CD14-positive monocyte (primary cell): ENCODE measurements around the gene F13B. TPM values are rescaled to one million over a fixed set of nuclear protein-coding genes. Genes with fewer than 3 reads are reported as not detected.
"Not testable (repeated sequence)": the region's sequence is repeated elsewhere in the genome, so short reads cannot be mapped to it uniquely, and the experiment has no call there.

ENCODE experiments used
- DNase-seq, 3 donors: peaks; one replicate each; pipeline ENCODE4 v3.0.0-alpha.2; 2011 to 2022
- H2AFZ ChIP-seq: 2 replicates; pipeline ENCODE4 v1.6.0; 2012; ENCODE audit warnings: mild to moderate bottlenecking, low read depth, low read length, inconsistent platforms; ENCODE audit not compliant: insufficient read depth, poor library complexity, severe bottlenecking
- H3K27ac ChIP-seq, 2 donors: 1 replicate in 1 of 2; 2 replicates in 1 of 2; pipeline ENCODE4 v1.5.1; 2012 to 2013; ENCODE audit warnings: low read length in 2 of 2, control low read depth in 1 of 2, inconsistent platforms in 1 of 2, low read depth in 1 of 2, mild to moderate bottlenecking in 1 of 2
- H3K27me3 ChIP-seq, 2 donors: one replicate each; pipeline versions ENCODE4 v1.6.0 to v1.6.1; 2011 to 2013; ENCODE audit warnings: low read length in 2 of 2; ENCODE audit not compliant: control insufficient read depth in 2 of 2, insufficient read depth in 2 of 2
- H3K36me3 ChIP-seq, 2 donors: replicated peaks in 1 of 2; 1 replicate in 1 of 2; 2 replicates in 1 of 2; pipeline versions ENCODE4 v1.5.1 to v1.6.1; 2012 to 2013; ENCODE audit warnings: low read length in 2 of 2, control low read depth in 1 of 2, inconsistent platforms in 1 of 2, mild to moderate bottlenecking in 1 of 2; ENCODE audit not compliant: insufficient read depth in 2 of 2, control insufficient read depth in 1 of 2
- H3K4me1 ChIP-seq, 2 donors: 1 replicate in 1 of 2; 2 replicates in 1 of 2; pipeline versions ENCODE4 v1.5.1 to v1.6.1; 2012 to 2013; ENCODE audit warnings: low read length in 2 of 2, control low read depth in 1 of 2, inconsistent platforms in 1 of 2, mild to moderate bottlenecking in 1 of 2, moderate library complexity in 1 of 2; ENCODE audit not compliant: insufficient read depth in 2 of 2, control insufficient read depth in 1 of 2
- H3K4me2 ChIP-seq: replicated peaks from 2 replicates; pipeline ENCODE3; 2012; ENCODE audit warnings: low read length, moderate library complexity, mild to moderate bottlenecking; ENCODE audit not compliant: poor library complexity, severe bottlenecking; ENCODE audit errors: extremely low read depth
- H3K4me3 ChIP-seq, 3 experiments: fragments of 200-600 bp in 1 of 3; sonication (generic) in 1 of 3; replicated peaks in 1 of 3; 1 replicate in 2 of 3; 2 replicates in 1 of 3; pipeline ENCODE4 v1.5.1; 2011 to 2013; ENCODE audit warnings: low read length in 3 of 3, mild to moderate bottlenecking in 3 of 3, control low read depth in 2 of 3, low read depth in 2 of 3, inconsistent platforms in 1 of 3, moderate library complexity in 1 of 3
- H3K79me2 ChIP-seq: 2 replicates; pipeline ENCODE4 v1.6.0; 2012; ENCODE audit warnings: mild to moderate bottlenecking, control low read depth, inconsistent platforms, low read length, moderate library complexity; ENCODE audit not compliant: insufficient read depth
- H3K9ac ChIP-seq: 2 replicates; pipeline ENCODE4 v1.6.0; 2017; ENCODE audit warnings: low read length, mild to moderate bottlenecking; ENCODE audit not compliant: insufficient read depth, poor library complexity, severe bottlenecking
- H3K9me3 ChIP-seq, 2 donors: replicated peaks in 1 of 2; 1 replicate in 1 of 2; 2 replicates in 1 of 2; pipeline versions ENCODE4 v1.5.1 to v1.6.1; 2012 to 2013; ENCODE audit warnings: low read length in 2 of 2, control low read depth in 1 of 2; ENCODE audit not compliant: control insufficient read depth in 1 of 2, insufficient read depth in 1 of 2
- H4K20me1 ChIP-seq: 2 replicates; pipeline ENCODE4 v1.6.0; 2012; ENCODE audit warnings: mild to moderate bottlenecking, low read length, control low read depth, moderate library complexity; ENCODE audit not compliant: insufficient read depth
- H3K27ac Mint-ChIP-seq, 7 donors: one replicate each; pipeline ENCODE4 v1.8.0; 2020; ENCODE audit warnings: mild to moderate bottlenecking in 7 of 7, mixed read lengths in 7 of 7, moderate library complexity in 6 of 7, inconsistent platforms in 2 of 7
- H3K27me3 Mint-ChIP-seq, 3 donors: one replicate each; pipeline ENCODE4 v1.8.0; 2021 to 2022; ENCODE audit warnings: low read depth in 3 of 3, mild to moderate bottlenecking in 3 of 3, mixed read lengths in 3 of 3, moderate library complexity in 3 of 3, inconsistent platforms in 1 of 3
- H3K36me3 Mint-ChIP-seq, 2 donors: one replicate each; pipeline ENCODE4 v1.8.0; 2020; ENCODE audit warnings: mixed read lengths in 2 of 2, inconsistent platforms in 1 of 2, mild to moderate bottlenecking in 1 of 2
- H3K4me1 Mint-ChIP-seq: one replicate; pipeline ENCODE4 v1.8.0; 2020; ENCODE audit warnings: mild to moderate bottlenecking, mixed read lengths
- H3K4me3 Mint-ChIP-seq, 2 donors: one replicate each; pipeline ENCODE4 v1.8.0; 2020; ENCODE audit warnings: mild to moderate bottlenecking in 2 of 2, mixed read lengths in 2 of 2, moderate library complexity in 1 of 2
- H3K9me3 Mint-ChIP-seq, 7 donors: one replicate each; pipeline ENCODE4 v1.8.0; 2020 to 2022; ENCODE audit warnings: mixed read lengths in 7 of 7, mild to moderate bottlenecking in 6 of 7, moderate library complexity in 6 of 7, inconsistent platforms in 2 of 7
- CTCF ChIP-seq: fragments of 200-600 bp; IDR thresholded peaks from one replicate; pipeline ENCODE4 v1.8.0; 2022; ENCODE audit warnings: antibody characterized with exemption, mild to moderate bottlenecking
- whole genome bisulfite sequencing: methylation state at CpG from one replicate; pipeline ENCODE4 v1.1.5; 2013; ENCODE audit warnings: missing lambda C conversion rate; ENCODE audit not compliant: insufficient coverage; 5-methylcytosine and 5-hydroxymethylcytosine counted together
- intact Hi-C, 2 donors: fragments of 100-400 bp; cut with micrococcal nuclease; formaldehyde crosslinking; loops; one replicate each; pipeline versions ENCODE4 v1.15.0 to v1.15.1; 2023
- polyA plus RNA-seq, 3 donors: library from polyadenylated mRNA; depleted of rRNA in 1 of 3; unstranded in 2 of 3; stranded (reverse) in 1 of 3; fragments of 300-500 nt in 2 of 3; fragments of >200 nt in 1 of 3; fragmentation: Illumina TruSeq in 2 of 3; gene quantifications; 1 replicate in 2 of 3; 2 replicates in 1 of 3; pipeline ENCODE4 v1.2.3, GENCODE V29; 2012 to 2021

Gene F13B
- polyA plus RNA-seq, 3 donors: not detected

GRCh38 chr1:197036861-197037260, 30.2 kb downstream of the F13B start:
- Mint-ChIP-seq H3K36me3 (no peaks in the 10 kb centered on the region), H3K4me1 (no peaks in the 10 kb centered on the region)
- no peak overlapping the region for H3K4me3 ChIP-seq

GRCh38 chr1:197034631-197035339, 32.3 kb downstream of the F13B start:
- H3K79me2 ChIP-seq, H3K4me3 Mint-ChIP-seq, H3K27me3 Mint-ChIP-seq, H3K4me1 Mint-ChIP-seq, H3K9ac ChIP-seq, H3K4me3 ChIP-seq, H3K36me3 ChIP-seq, H3K36me3 Mint-ChIP-seq, H3K27ac Mint-ChIP-seq, H3K27me3 ChIP-seq, H3K9me3 ChIP-seq, H3K27ac ChIP-seq, DNase-seq, H3K4me1 ChIP-seq, intact Hi-C loops, H2AFZ ChIP-seq, H3K9me3 Mint-ChIP-seq, H3K4me2 ChIP-seq, H4K20me1 ChIP-seq: not testable (repeated sequence)
- 97% methylated on average over 3 of the region's 6 CpGs for WGBS

More at GRCh38 chr1:197036861-197037260, 30.2 kb downstream of the F13B start:
- H3K27me3 Mint-ChIP-seq: peaks cover 0 to 3% (median 2%) of the 10 kb centered on the region in 3 donors
- H2AFZ ChIP-seq: no peak overlapping the region
- H3K4me2 ChIP-seq: no peak overlapping the region
- H3K9me3 ChIP-seq: no peaks in the 10 kb centered on the region
- H3K9me3 Mint-ChIP-seq: peaks cover 0 to 3% (median 0%) of the 10 kb centered on the region in 7 donors
- H3K27ac Mint-ChIP-seq: no peak overlapping the region
- DNase-seq: no peak
- H3K27ac ChIP-seq: no peak overlapping the region
- H3K27me3 ChIP-seq: no peaks in the 10 kb centered on the region
- H3K36me3 ChIP-seq: no peaks in the 10 kb centered on the region
- no peak overlapping the region for H3K4me3 Mint-ChIP-seq
- intact Hi-C loops: no loop called here
- H3K9ac ChIP-seq: no peak overlapping the region
- TF ChIP-seq CTCF: no peak
- no peaks in the 10 kb centered on the region for H3K79me2 ChIP-seq
- WGBS: 100% methylated on average over 2 of the region's 3 CpGs
- H4K20me1 ChIP-seq: no peaks in the 10 kb centered on the region
- H3K4me1 ChIP-seq: no peaks in the 10 kb centered on the region
